Naive thymus-derived CD4-positive, alpha-beta T cell (primary cell): ENCODE results near the gene REV1. TPM values are rescaled to one million over a fixed set of nuclear protein-coding genes. Genes with fewer than 3 reads are reported as not detected.
A peak's percentile ranks its signal among the peaks of the same experiment; 100 is the strongest.

Experiments
- ATAC-seq: fragments of 150-1000 bp; cut with Tn5 transposase; 2 replicates; pipeline ENCODE4 v1.10.0; 2021; ENCODE audit warnings: mild to moderate bottlenecking, moderate library complexity
- CTCF ChIA-PET: fragments of 350-600 bp; sonication (Branson Sonifier 250); formaldehyde crosslinking; loops from one replicate; lab custom pipeline; 2021; ENCODE audit warnings: antibody characterized with exemption; lab: Charles Lee
- POLR2A ChIA-PET: fragments of 350-600 bp; sonication (Branson Sonifier 250); formaldehyde crosslinking; loops from one replicate; lab custom pipeline; 2021; ENCODE audit warnings: antibody characterized with exemption, inconsistent platforms; lab: Charles Lee
- DNase-seq, 9 donors: peaks; one replicate each; pipeline versions ENCODE4 v3.0.0 to v3.0.0-alpha.2; 2020 to 2022; ENCODE audit warnings: mixed read lengths in 1 of 9
- H3K27ac ChIP-seq: one replicate; pipeline ENCODE4 v1.7.0; 2013; ENCODE audit warnings: mild to moderate bottlenecking, low read depth, low read length, moderate library complexity
- H3K27me3 ChIP-seq, 2 donors: one replicate each; pipeline ENCODE4 v1.7.0; 2013; ENCODE audit warnings: low read length in 2 of 2, mild to moderate bottlenecking in 2 of 2, moderate library complexity in 2 of 2; ENCODE audit not compliant: control insufficient read depth in 2 of 2, insufficient read depth in 2 of 2
- H3K36me3 ChIP-seq, 3 experiments: 1 replicate in 2 of 3; 2 replicates in 1 of 3; pipeline ENCODE4 v1.7.0; 2013; ENCODE audit warnings: low read length in 3 of 3, mild to moderate bottlenecking in 3 of 3, moderate library complexity in 1 of 3; ENCODE audit not compliant: insufficient read depth in 3 of 3, control insufficient read depth in 2 of 3
- H3K4me1 ChIP-seq, 2 donors: one replicate each; pipeline ENCODE4 v1.7.0; 2013; ENCODE audit warnings: low read length in 2 of 2, mild to moderate bottlenecking in 2 of 2, moderate library complexity in 1 of 2; ENCODE audit not compliant: control insufficient read depth in 2 of 2, insufficient read depth in 2 of 2
- H3K4me3 ChIP-seq: 2 replicates; pipeline ENCODE4 v1.7.0; 2013; ENCODE audit warnings: mild to moderate bottlenecking, low read length
- H3K9me3 ChIP-seq, 3 experiments: 1 replicate in 2 of 3; 2 replicates in 1 of 3; pipeline ENCODE4 v1.7.0; 2013; ENCODE audit warnings: low read length in 3 of 3; ENCODE audit not compliant: control insufficient read depth in 2 of 3
- H3K27ac Mint-ChIP-seq, 9 donors: one replicate each; pipeline ENCODE4 v1.8.0; 2020 to 2022; ENCODE audit warnings: mixed read lengths in 9 of 9, mild to moderate bottlenecking in 8 of 9, moderate library complexity in 5 of 9, inconsistent platforms in 2 of 9
- H3K27me3 Mint-ChIP-seq, 5 donors: one replicate each; pipeline ENCODE4 v1.8.0; 2021 to 2022; ENCODE audit warnings: mixed read lengths in 5 of 5, mild to moderate bottlenecking in 1 of 5
- H3K36me3 Mint-ChIP-seq, 5 donors: one replicate each; pipeline ENCODE4 v1.8.0; 2020 to 2022; ENCODE audit warnings: mixed read lengths in 5 of 5, mild to moderate bottlenecking in 3 of 5, inconsistent platforms in 1 of 5
- H3K4me1 Mint-ChIP-seq, 7 donors: one replicate each; pipeline ENCODE4 v1.8.0; 2020 to 2022; ENCODE audit warnings: mixed read lengths in 7 of 7, mild to moderate bottlenecking in 3 of 7, inconsistent platforms in 1 of 7
- H3K4me3 Mint-ChIP-seq, 10 donors: one replicate each; pipeline ENCODE4 v1.8.0; 2020 to 2022; ENCODE audit warnings: mild to moderate bottlenecking in 10 of 10, mixed read lengths in 10 of 10, moderate library complexity in 6 of 10, inconsistent platforms in 2 of 10
- H3K9me3 Mint-ChIP-seq, 11 donors: one replicate each; pipeline ENCODE4 v1.8.0; 2020 to 2022; ENCODE audit warnings: mixed read lengths in 11 of 11, mild to moderate bottlenecking in 4 of 11, inconsistent platforms in 1 of 11, moderate library complexity in 1 of 11
- intact Hi-C, 2 donors: fragments of 100-400 bp; cut with micrococcal nuclease; formaldehyde crosslinking; loops; one replicate each; pipeline ENCODE4 v1.15.1; 2023
- polyA plus RNA-seq, 2 donors: library from polyadenylated mRNA; unstranded; fragments of 300-500 nt; fragmentation: Illumina TruSeq; gene quantifications; one replicate each; pipeline ENCODE4 v1.2.3, GENCODE V29; 2021
- total RNA-seq, 6 experiments: library from RNA in 5 of 6; stranded (reverse) in 5 of 6; gene quantifications; 1 replicate in 5 of 6; 2 replicates in 1 of 6; pipeline ENCODE4 v1.2.3 and lab custom pipeline; 2021 to 2026

Gene REV1
- total RNA-seq (10 to 100 TPM; 40.9 to 72.5 (median 54.7) TPM), polyA plus RNA-seq (10 to 100 TPM; 23.1 to 27.0 TPM), total RNA-seq (lab: John Stamatoyannopoulos, UW) (84.8 reads per million, percentile 81 among the genes with 10 or more reads in this experiment)

DNA sequence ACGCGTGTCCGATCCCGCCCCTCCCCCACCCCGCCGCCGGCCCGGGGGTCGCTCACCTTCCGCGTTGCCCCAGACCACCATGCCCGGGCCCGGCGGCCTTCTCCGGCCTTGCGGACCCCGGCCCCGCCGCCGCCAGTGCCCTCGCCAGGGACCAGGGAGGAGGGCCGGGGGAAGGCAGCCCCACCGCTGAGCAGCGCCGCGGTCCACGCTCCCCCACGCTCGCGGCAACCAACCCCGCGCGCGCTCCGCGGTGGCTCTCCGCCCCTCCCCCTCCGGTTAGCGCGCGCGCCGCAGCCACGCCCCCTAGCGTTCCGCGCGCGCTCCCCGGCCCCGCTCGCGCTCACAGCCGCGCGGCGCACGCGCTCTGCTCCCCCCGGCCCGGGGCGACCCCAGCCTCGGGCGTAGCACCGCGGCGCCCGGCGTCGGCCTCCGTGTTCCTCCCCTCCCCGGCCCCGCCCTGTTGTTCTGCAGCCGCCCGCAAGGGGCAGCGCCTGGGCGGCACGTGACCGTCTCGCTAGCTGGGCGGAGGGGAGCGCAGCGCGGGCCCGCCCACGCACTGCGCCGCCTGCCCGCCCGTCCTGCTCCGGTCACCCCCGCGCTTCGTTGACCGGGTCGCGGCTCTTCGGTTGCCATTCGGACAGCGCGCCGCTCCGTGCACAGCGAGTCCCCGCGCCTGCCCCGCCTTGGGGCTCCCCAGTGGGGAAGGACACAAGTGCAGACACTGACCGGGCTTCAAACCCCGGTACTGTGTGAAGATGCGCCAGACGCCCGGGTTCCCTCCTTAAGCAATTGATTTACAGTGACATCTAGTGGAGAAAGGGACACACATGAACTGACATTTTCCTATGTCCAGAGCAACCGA lies at the start of gene REV1:
REV1 (minus strand) TSS at position 257 of the 862 bp plus-strand sequence. CDS start 25,042 bp downstream, outside the sequence.
- ChIA-PET CTCF (interaction anchor here (0.6 to 1.5 kb wide), 2 partner anchors 53 to 154 kb away, joined by 3 to 4 read pairs; no protein-coding TSS in a partner anchor), POLR2A (interaction anchor here (1.3 to 1.9 kb wide), 2 partner anchors 154 to 310 kb away, joined by 3 to 12 read pairs; partner anchors contain the start of genes EIF5B and TXNDC9)
- ATAC-seq: peak; percentile 92
- Histone ChIP-seq H3K27ac (peak within 1 kb of the TSS; percentile 83), H3K36me3 (no peaks in the 10 kb centered on the region), H3K4me1 (peaks cover 0 to 14% of the 10 kb centered on the region in 2 donors), H3K9me3 (no peaks in the 10 kb centered on the region), H3K27me3 (no peaks in the 10 kb centered on the region), H3K4me3 (peak within 1 kb of the TSS; percentile 96)
- Mint-ChIP-seq H3K27ac (peak within 1 kb of the TSS; percentile 96 to 100 (median 99)), H3K27me3 (no peaks in the 10 kb centered on the region), H3K4me1 (peaks cover 27 to 45% (median 39%) of the 10 kb centered on the region in 7 donors), H3K36me3 (peaks cover 0 to 5% (median 3%) of the 10 kb centered on the region in 5 donors), H3K4me3 (peak within 1 kb of the TSS; percentile 93 to 100 (median 97)), H3K9me3 (peaks cover 0 to 6% (median 0%) of the 10 kb centered on the region in 11 donors)
- intact Hi-C loops: loop anchor here (1.0 to 10.0 kb wide), 15 partner anchors 47 to 1825 kb away; partner anchors contain the start of genes MITD1 (in 2 of the 2), MRPL30 (in 2 of the 2), TXNDC9 (in 2 of the 2) and ACTR1B (in 1 of the 2)
- DNase-seq: peak; percentile 92 to 99 (median 96)

DNA sequence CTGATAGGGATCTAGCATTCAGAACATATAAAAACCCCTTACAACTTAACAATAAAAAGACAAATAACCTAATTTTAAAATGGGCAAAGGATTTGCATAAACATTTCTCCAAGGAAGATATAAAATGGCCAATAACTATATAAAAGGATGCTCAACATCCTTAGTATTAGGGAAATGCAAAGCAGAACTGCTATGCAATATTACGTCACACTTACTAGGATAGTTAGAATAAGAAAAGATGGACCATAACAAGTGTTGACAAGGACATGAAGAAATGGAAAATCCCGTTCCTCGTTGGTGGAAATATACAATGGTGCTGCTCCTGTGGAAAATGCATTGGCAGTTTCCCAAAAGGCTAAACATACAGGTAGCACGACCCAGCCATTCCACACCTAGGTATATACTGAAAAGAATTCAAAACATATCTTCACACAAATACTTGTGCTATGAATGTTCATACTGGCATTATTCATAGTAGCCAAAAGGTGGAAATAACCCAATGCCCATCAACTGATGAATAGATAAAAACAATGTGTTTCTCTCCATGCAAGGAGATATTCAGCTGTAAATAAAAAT lies 48.2 kb upstream of the REV1 start:
- H3K27ac ChIP-seq: no peak overlapping the region
- no peak for ATAC-seq
- intact Hi-C loops: no loop called here
- Mint-ChIP-seq H3K27me3 (peaks cover 4 to 23% (median 12%) of the 10 kb centered on the region in 5 donors), H3K27ac (no peak overlapping the region), H3K4me1 (no peaks in the 10 kb centered on the region), H3K4me3 (no peak overlapping the region), H3K36me3 (peaks cover 0 to 11% (median 0%) of the 10 kb centered on the region in 5 donors), H3K9me3 (peaks cover 0 to 20% (median 8%) of the 10 kb centered on the region in 11 donors)
- POLR2A ChIA-PET: no interaction called here
- no peak overlapping the region for H3K4me3 ChIP-seq
- DNase-seq: no peak
- no peaks in the 10 kb centered on the region for H3K4me1 ChIP-seq
- no peaks in the 10 kb centered on the region for H3K9me3 ChIP-seq
- CTCF ChIA-PET: no interaction called here
- no peaks in the 10 kb centered on the region for H3K27me3 ChIP-seq
- H3K36me3 ChIP-seq: no peaks in the 10 kb centered on the region

DNA sequence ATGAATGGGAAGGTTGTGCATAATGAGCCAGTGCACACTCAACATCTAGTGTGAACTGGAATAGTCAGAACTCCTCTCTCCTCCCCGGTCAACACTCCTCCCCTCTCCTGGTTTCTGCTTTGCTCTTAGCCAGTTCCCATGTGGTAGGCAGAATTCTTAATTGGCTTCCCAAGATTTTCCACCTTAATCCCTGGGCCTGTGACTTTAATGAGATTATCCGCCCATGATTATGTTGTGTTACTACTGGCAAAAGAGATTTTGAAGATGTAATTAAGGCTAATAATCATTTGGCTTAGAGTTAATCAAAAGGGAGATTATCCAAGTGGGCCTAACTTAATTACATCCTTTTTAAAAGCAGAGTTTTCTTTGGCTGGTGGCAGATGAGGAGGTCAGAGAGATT lies 34.2 kb upstream of the REV1 start:
- intact Hi-C loops: no loop called here
- no peak overlapping the region for H3K4me3 ChIP-seq
- H3K27me3 Mint-ChIP-seq: peaks cover 1 to 11% (median 5%) of the 10 kb centered on the region in 5 donors
- ChIA-PET POLR2A (no interaction called here), CTCF (no interaction called here)
- ATAC-seq: no peak
- H3K27ac Mint-ChIP-seq: no peak overlapping the region
- no peaks in the 10 kb centered on the region for H3K36me3 ChIP-seq
- no peak overlapping the region for H3K27ac ChIP-seq
- DNase-seq: no peak
- H3K9me3 Mint-ChIP-seq: peaks cover 0 to 4% (median 0%) of the 10 kb centered on the region in 11 donors
- H3K4me1 Mint-ChIP-seq: no peaks in the 10 kb centered on the region
- H3K4me3 Mint-ChIP-seq: no peak overlapping the region
- no peaks in the 10 kb centered on the region for H3K4me1 ChIP-seq
- H3K9me3 ChIP-seq: no peaks in the 10 kb centered on the region
- H3K27me3 ChIP-seq: no peaks in the 10 kb centered on the region
- peaks cover 0 to 5% (median 0%) of the 10 kb centered on the region in 5 donors for H3K36me3 Mint-ChIP-seq

DNA sequence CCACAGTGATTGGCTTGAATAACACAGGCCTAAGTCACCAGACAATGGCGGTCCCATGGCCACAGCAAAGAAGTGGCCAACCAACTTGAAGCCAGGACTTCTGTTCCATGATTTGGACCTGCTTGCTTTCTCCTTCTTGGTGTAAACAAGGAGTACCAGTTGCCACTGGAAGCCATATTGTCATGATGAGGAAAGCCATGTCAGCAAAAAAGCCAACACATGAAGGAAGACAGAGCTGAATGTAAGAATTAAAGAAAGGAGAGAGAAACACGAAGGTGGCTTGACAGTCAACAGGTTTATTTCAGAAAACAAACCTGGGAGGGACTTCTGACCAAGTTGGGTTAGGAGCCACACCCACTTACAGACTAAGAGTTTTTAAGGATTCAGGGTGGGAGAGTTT lies 32.3 kb upstream of the REV1 start:
- H3K4me1 Mint-ChIP-seq: no peaks in the 10 kb centered on the region
- ChIA-PET CTCF (no interaction called here), POLR2A (no interaction called here)
- intact Hi-C loops: no loop called here
- no peak overlapping the region for H3K27ac ChIP-seq
- H3K4me1 ChIP-seq: no peaks in the 10 kb centered on the region
- H3K9me3 ChIP-seq: no peaks in the 10 kb centered on the region
- peaks cover 0 to 4% (median 0%) of the 10 kb centered on the region in 11 donors for H3K9me3 Mint-ChIP-seq
- H3K4me3 ChIP-seq: no peak overlapping the region
- DNase-seq: no peak
- peaks cover 0 to 5% (median 0%) of the 10 kb centered on the region in 5 donors for H3K36me3 Mint-ChIP-seq
- H3K27me3 ChIP-seq: no peaks in the 10 kb centered on the region
- no peaks in the 10 kb centered on the region for H3K36me3 ChIP-seq
- no peak overlapping the region for H3K4me3 Mint-ChIP-seq
- H3K27ac Mint-ChIP-seq: no peak overlapping the region
- peaks cover 1 to 15% (median 5%) of the 10 kb centered on the region in 5 donors for H3K27me3 Mint-ChIP-seq
- no peak for ATAC-seq

DNA sequence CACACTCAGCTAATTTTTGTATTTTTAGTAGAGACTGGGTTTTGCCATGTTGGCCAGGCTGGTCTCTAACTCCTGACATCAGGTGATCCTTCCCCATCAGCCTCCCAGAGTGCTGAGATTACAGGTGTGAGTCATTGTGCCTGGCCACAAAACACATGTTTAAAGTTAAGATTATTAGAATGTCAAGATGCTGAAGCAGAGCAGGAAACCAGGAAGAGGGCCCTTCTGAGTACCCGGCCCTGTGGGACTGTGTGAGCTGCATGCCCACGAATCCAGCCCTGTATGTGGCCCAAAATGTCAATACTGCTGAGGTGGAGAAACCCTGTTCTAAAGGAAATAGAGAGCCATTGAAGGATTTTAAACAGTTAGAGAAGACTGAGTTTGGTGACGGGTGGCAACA lies 31.0 kb upstream of the REV1 start:
- POLR2A ChIA-PET: no interaction called here

DNA sequence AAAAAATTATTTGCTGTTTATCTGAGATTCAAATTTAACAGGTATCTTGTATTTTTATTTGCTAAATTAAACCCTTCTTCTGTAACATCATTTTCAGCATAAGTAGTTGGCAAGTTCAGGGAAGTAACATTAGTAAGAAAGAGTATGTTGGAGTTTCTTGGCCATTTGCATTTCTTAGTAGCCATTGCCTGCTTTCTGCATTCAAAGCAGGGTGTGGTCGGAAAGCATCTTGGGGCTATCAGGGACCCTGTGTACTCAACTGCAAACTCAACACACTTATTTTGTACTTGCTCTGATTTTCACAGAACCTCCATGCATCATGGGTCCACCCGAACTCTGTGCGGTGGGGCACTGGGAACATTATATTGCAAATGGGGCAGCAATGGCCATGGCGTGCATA lies 30.4 kb upstream of the REV1 start:
- peaks cover 0 to 4% (median 0%) of the 10 kb centered on the region in 11 donors for H3K9me3 Mint-ChIP-seq
- no peak overlapping the region for H3K27ac ChIP-seq
- no peaks in the 10 kb centered on the region for H3K9me3 ChIP-seq
- H3K4me3 Mint-ChIP-seq: no peak overlapping the region
- intact Hi-C loops: no loop called here
- peaks cover 4 to 15% (median 9%) of the 10 kb centered on the region in 5 donors for H3K27me3 Mint-ChIP-seq
- H3K4me3 ChIP-seq: no peak overlapping the region
- peaks cover 0 to 5% (median 0%) of the 10 kb centered on the region in 5 donors for H3K36me3 Mint-ChIP-seq
- no peaks in the 10 kb centered on the region for H3K36me3 ChIP-seq
- no peaks in the 10 kb centered on the region for H3K4me1 Mint-ChIP-seq
- ATAC-seq (no peak), DNase-seq (no peak)
- no peaks in the 10 kb centered on the region for H3K27me3 ChIP-seq
- ChIA-PET CTCF (no interaction called here), POLR2A (no interaction called here)
- no peak overlapping the region for H3K27ac Mint-ChIP-seq
- H3K4me1 ChIP-seq: no peaks in the 10 kb centered on the region

More for the DNA sequence above, 31.0 kb upstream of the REV1 start:
- DNase-seq (no peak), ATAC-seq (no peak)
- H3K27ac Mint-ChIP-seq: no peak overlapping the region
- Histone ChIP-seq H3K27me3 (no peaks in the 10 kb centered on the region), H3K36me3 (no peaks in the 10 kb centered on the region), H3K27ac (no peak overlapping the region), H3K9me3 (no peaks in the 10 kb centered on the region), H3K4me3 (no peak overlapping the region), H3K4me1 (no peaks in the 10 kb centered on the region)
- intact Hi-C loops: no loop called here
- H3K4me1 Mint-ChIP-seq: no peaks in the 10 kb centered on the region
- peaks cover 0 to 5% (median 0%) of the 10 kb centered on the region in 5 donors for H3K36me3 Mint-ChIP-seq
- peaks cover 4 to 15% (median 9%) of the 10 kb centered on the region in 5 donors for H3K27me3 Mint-ChIP-seq
- no peak overlapping the region for H3K4me3 Mint-ChIP-seq
- peaks cover 0 to 4% (median 0%) of the 10 kb centered on the region in 11 donors for H3K9me3 Mint-ChIP-seq
- CTCF ChIA-PET: no interaction called here
